22Rv1 (cell line): ENCODE measurements around the gene NUP210L.

Experiments
- H3K27ac ChIP-seq: fragments of 450-650 bp; 2 replicates; pipeline ENCODE4 v1.5.1; 2017
- CTCF ChIP-seq: fragments of 450-650 bp; IDR thresholded peaks from 2 replicates; pipeline ENCODE4 v1.5.1; 2017; ENCODE audit warnings: mild to moderate bottlenecking
- ZFX ChIP-seq: fragments of 450-650 bp; IDR thresholded peaks from 2 replicates; pipeline ENCODE4 v1.6.1; 2017; ENCODE audit warnings: antibody characterized with exemption, borderline replicate concordance

NUP210L gene

GRCh38 chr1:154186852-154187501 lies 32.1 kb upstream of the NUP210L start:
- H3K27ac ChIP-seq = peak overlapping the region; percentile 78
- TF ChIP-seq ZFX = no peak

GRCh38 chr1:154186177-154186576 lies 31.3 kb upstream of the NUP210L start:
- TF ChIP-seq CTCF (peak; percentile 97), ZFX (no peak)
- H3K27ac ChIP-seq = peak overlapping the region; percentile 78

DNA sequence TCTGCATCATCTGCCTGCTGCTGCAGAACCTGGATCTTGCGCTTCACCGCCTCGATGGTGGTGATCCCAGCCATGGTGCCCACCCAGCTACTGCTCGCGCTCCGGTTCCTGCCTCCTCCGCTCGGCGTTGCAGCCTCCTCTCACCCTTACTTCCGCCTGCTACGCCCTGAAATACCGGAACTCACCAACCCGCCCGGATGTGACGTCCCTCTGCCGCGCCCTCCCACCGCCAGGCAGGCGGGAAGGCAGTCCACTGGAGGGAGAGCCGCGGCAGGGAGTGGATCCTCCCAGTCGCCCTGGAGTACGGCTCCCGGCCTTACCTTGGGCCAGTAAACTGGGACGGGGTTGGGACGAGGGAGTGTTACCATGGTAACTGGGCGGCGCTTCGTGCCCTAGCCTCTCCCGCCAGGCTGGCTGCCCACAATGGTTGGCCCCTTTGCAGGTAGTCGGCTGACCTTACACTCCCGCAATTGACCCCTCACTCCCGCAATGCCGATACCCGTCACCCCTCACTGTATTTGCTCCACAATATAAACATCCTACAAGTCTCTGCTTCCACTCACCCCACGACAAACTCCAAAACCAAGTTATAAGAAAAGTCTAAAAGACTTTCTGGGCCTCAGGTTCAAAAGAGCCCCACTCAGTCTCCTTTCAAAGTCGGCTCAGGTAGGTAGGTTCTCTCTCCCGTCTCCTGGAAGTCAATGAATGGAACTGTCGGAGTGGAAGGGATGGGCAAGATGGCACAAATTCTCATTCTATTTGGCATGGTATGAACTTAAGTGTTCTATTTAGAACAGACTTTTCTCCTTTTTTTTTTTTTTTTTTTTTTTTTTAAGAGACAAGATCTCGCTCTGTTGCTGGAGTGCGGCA lies 28.4 kb upstream of the NUP210L start:
- H3K27ac ChIP-seq = peak overlapping the region; percentile 91

GRCh38 chr1:154182344-154183045 lies 27.6 kb upstream of the NUP210L start:
- peak overlapping the region; percentile 91 for H3K27ac ChIP-seq
- no peak for TF ChIP-seq ZFX
- no peak; the same call in 1 of the 2 replicates for TF ChIP-seq CTCF

More for the DNA sequence above, 28.4 kb upstream of the NUP210L start:
- TF ChIP-seq ZFX (no peak), CTCF (no peak)

- TF ChIP-seq ZFX (no peak), CTCF (no peak)
- peak overlapping the region; percentile 91 for H3K27ac ChIP-seq
Observed at GRCh38 chr1:154181944-154182343, 27.1 kb upstream of the NUP210L start.

DNA sequence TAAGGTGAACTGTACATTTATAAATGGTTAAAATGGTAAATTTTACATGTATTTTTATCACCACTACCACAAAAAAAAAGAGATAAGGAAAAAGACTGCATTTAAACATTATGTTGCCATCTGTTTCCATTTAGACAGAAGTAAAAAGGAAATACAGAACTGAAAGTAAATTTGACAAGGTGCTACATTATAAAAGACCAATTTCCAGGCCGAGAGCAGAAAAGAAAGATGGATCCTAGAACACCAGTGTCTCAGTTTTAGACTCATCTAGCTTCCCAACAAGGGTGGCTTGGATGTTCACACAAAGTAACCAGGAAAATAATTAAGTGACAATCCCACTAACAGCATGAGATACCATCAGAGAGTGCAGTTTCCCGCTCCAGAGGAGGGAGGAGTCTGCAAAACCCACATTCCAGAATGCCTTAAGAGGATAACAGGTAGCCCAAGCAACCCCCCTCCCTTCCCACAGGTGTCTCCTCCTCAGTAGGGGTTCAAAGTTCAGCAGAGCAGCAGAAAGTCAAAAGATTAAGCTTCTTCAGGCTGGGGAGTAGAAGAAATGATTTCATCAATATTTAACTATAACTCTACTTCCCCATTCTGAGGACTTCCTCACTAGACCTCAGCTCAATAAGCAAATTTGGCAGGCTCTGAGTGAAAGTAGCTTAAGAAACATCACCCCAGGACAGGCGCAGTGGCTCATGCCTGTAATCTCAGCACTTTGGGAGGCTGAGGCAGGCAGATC lies 25.2 kb upstream of the NUP210L start:
- H3K27ac ChIP-seq = no peak overlapping the region
- TF ChIP-seq CTCF = no peak
- TF ChIP-seq ZFX = no peak
